Panc1 (cell line): ENCODE data around the gene HTR3B. TPM values are rescaled to one million over a fixed set of nuclear protein-coding genes. Genes with fewer than 3 reads are reported as not detected.

Experiments used
- ATAC-seq: fragments of 200-7000 bp; cut with Tn5 transposase; 2 replicates; pipeline ENCODE4 v1.9.1; 2020; ENCODE audit warnings: mild to moderate bottlenecking, moderate library complexity
- BruUV-seq: library from RNA; stranded (reverse); fragments of 400-500 nt; replicated peaks from 2 replicates; lab custom pipeline; 2021; lab: Mats Ljungman, UMichigan
- CTCF ChIA-PET: fragments of 300-600 bp; sonication (Branson Sonifier 250); formaldehyde crosslinking; loops from one replicate; lab custom pipeline; 2022; ENCODE audit warnings: antibody characterized with exemption; lab: Charles Lee
- POLR2A ChIA-PET: fragments of 300-600 bp; sonication (Branson Sonifier 250); formaldehyde crosslinking; loops from one replicate; lab custom pipeline; 2022; ENCODE audit warnings: antibody characterized with exemption; lab: Charles Lee
- DNase-seq: peaks from one replicate; pipeline ENCODE4 v3.0.0-alpha.2; 2010; ENCODE audit warnings: low read depth, low spot score
- H3K27ac ChIP-seq: 2 replicates; pipeline ENCODE4 v1.5.1; 2011; ENCODE audit warnings: mild to moderate bottlenecking, low read length, inconsistent platforms
- H3K27me3 ChIP-seq: fragments of 200-500 bp; sonication (Bioruptor generic); 2 replicates; pipeline ENCODE4 v1.6.0; 2014; ENCODE audit warnings: low read length, inconsistent platforms; ENCODE audit not compliant: control insufficient read depth, insufficient read depth
- H3K36me3 ChIP-seq: fragments of 200-500 bp; sonication (Bioruptor generic); 2 replicates; pipeline ENCODE4 v1.5.1; 2014; ENCODE audit warnings: inconsistent platforms, mild to moderate bottlenecking, low read length, moderate library complexity; ENCODE audit not compliant: control insufficient read depth, insufficient read depth
- H3K4me1 ChIP-seq: 2 replicates; pipeline ENCODE4 v1.5.1; 2011; ENCODE audit warnings: inconsistent platforms, mild to moderate bottlenecking, low read length, moderate library complexity; ENCODE audit not compliant: control insufficient read depth, insufficient read depth
- H3K4me3 ChIP-seq, 2 experiments: 2 replicates each; pipeline ENCODE4 v1.5.1; 2011 to 2012; ENCODE audit warnings: low read depth in 2 of 2, low read length in 2 of 2, mild to moderate bottlenecking in 2 of 2, inconsistent platforms in 1 of 2, moderate library complexity in 1 of 2
- H3K9me3 ChIP-seq: fragments of 200-500 bp; sonication (Bioruptor generic); 2 replicates; pipeline ENCODE4 v1.5.1; 2014; ENCODE audit warnings: low read depth, mild to moderate bottlenecking, inconsistent platforms, low read length, moderate library complexity; ENCODE audit not compliant: control insufficient read depth, insufficient read depth
- POLR2AphosphoS5 ChIP-seq: IDR thresholded peaks from 2 replicates; pipeline ENCODE4 v1.6.1; 2012; ENCODE audit warnings: mild to moderate bottlenecking, low read depth, low read length, moderate library complexity
- REST ChIP-seq, 2 experiments: IDR thresholded peaks; 2 replicates each; pipeline ENCODE4 v1.6.1; 2011 to 2012; ENCODE audit warnings: low read depth in 2 of 2, control low read depth in 1 of 2, low read length in 1 of 2, mild to moderate bottlenecking in 1 of 2, moderate library complexity in 1 of 2; ENCODE audit not compliant: insufficient read depth in 1 of 2
- SIN3A ChIP-seq: IDR thresholded peaks from 2 replicates; pipeline ENCODE4 v1.6.1; 2012; ENCODE audit warnings: low read depth, mild to moderate bottlenecking, low read length, moderate library complexity, borderline replicate concordance; ENCODE audit not compliant: insufficient read depth
- TCF7L2 ChIP-seq: IDR thresholded peaks from 2 replicates; pipeline ENCODE4 v1.6.1; 2011; ENCODE audit warnings: mild to moderate bottlenecking, low read depth, low read length, inconsistent platforms
- in situ Hi-C: cut with HindIII; loops from 2 replicates; pipeline ENCODE4 v1.10.0; 2016; ENCODE audit warnings: low sequenced_read_pairs, low pct_unique_long_range_greater_than_20kb
- intact Hi-C: fragments of 100-400 bp; cut with micrococcal nuclease; formaldehyde crosslinking; loops from one replicate; pipeline ENCODE4 v1.10.0; 2022; ENCODE audit not compliant: unreplicated experiment
- total RNA-seq: library from RNA; stranded (reverse); gene quantifications from one replicate; pipeline ENCODE4 v1.2.1, GENCODE V29; 2021; ENCODE audit not compliant: unreplicated experiment
- TF ChIP-seq, protein P1 (sequence below): fragments of 450-650 bp; IDR thresholded peaks from 2 replicates; pipeline ENCODE4 v1.5.1; 2017; ENCODE audit warnings: mild to moderate bottlenecking

HTR3B gene
- total RNA-seq, 1 experiment from 2014 or later, result not detected

DNA sequence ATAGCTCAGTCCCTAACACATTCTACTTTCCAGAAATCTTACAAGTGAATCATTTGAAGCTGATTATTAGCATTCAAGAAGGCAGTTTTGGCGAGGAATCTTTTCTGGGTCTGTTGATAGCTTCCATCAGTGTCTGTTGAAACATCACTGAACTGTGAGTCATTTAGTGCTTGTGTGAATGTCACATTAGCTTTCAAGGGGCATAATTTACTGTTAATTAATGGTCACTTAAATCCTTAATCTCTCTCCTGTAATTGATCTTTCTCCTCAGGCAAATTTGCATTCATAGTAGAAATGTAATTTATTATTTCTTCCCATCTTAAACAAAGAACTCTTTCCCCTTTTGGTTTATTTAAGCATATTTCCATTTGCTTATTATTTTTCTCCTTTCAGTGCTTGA is 2.6 kb downstream of the HTR3B start:
- ATAC-seq (no peak), DNase-seq (no peak)
- intact Hi-C loops, result no loop called here
- Histone ChIP-seq H3K4me3 (no peak overlapping the region), H3K4me1 (peaks cover 10% of the 10 kb centered on the region), H3K36me3 (no peaks in the 10 kb centered on the region), H3K27me3 (peaks cover 32% of the 10 kb centered on the region), H3K27ac (no peak overlapping the region), H3K9me3 (no peaks in the 10 kb centered on the region)
- no peak for TF ChIP-seq REST (IDR thresholded peaks at IDR 0.05; ENCODE audit: insufficient read depth in 1 of 2, low read depth in 2 of 2, low read length in 1 of 2)
- TF ChIP-seq POLR2AphosphoS5, result no peak
- TF ChIP-seq, protein P1, sequence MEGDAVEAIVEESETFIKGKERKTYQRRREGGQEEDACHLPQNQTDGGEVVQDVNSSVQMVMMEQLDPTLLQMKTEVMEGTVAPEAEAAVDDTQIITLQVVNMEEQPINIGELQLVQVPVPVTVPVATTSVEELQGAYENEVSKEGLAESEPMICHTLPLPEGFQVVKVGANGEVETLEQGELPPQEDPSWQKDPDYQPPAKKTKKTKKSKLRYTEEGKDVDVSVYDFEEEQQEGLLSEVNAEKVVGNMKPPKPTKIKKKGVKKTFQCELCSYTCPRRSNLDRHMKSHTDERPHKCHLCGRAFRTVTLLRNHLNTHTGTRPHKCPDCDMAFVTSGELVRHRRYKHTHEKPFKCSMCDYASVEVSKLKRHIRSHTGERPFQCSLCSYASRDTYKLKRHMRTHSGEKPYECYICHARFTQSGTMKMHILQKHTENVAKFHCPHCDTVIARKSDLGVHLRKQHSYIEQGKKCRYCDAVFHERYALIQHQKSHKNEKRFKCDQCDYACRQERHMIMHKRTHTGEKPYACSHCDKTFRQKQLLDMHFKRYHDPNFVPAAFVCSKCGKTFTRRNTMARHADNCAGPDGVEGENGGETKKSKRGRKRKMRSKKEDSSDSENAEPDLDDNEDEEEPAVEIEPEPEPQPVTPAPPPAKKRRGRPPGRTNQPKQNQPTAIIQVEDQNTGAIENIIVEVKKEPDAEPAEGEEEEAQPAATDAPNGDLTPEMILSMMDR, result no peak
- TF ChIP-seq SIN3A, result no peak
- CTCF ChIA-PET, result no interaction called here
- in situ Hi-C loops, result no loop called here
- BruUV-seq, result no TSS peak
- POLR2A ChIA-PET, result no interaction called here

DNA sequence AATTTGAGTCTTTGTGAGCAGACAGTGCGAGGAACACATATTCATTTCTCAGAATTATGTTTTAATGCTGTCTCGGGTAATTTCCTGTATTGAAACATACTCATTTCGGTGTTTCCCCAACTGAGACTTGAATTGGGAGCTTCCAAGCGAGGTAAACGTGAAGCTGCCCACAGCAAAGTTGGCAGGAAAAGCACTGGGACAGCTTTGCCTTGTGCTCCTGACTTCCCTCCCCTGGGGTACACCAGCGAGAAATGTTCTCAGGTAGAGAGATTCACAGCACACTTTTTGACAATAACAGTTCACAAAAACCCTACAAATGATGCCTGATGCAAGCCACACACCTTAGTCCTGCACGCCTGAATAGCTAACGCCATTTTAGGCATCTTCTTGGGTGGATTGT is 3.1 kb downstream of the HTR3B start:
- peaks cover 32% of the 10 kb centered on the region for H3K27me3 ChIP-seq
- no peak overlapping the region for H3K27ac ChIP-seq
- H3K4me3 ChIP-seq, result no peak overlapping the region
- ChIA-PET POLR2A (no interaction called here), CTCF (interaction anchor here (0.6 to 0.9 kb wide), 2 partner anchors 11 to 264 kb away, joined by 3 read pairs; no protein-coding TSS in a partner anchor)
- TF ChIP-seq REST (IDR thresholded peaks at IDR 0.05; ENCODE audit: insufficient read depth in 1 of 2, low read depth in 2 of 2, low read length in 1 of 2) (no peak), POLR2AphosphoS5 (no peak), TCF7L2 (no peak), SIN3A (no peak)
- TF ChIP-seq, protein P1, result no peak
- no peak for DNase-seq
- no peaks in the 10 kb centered on the region for H3K36me3 ChIP-seq
- intact Hi-C loops, result no loop called here
- ATAC-seq, result no peak
- BruUV-seq, result no TSS peak
- H3K4me1 ChIP-seq, result peaks cover 10% of the 10 kb centered on the region
- H3K9me3 ChIP-seq, result no peaks in the 10 kb centered on the region
- in situ Hi-C loops, result no loop called here
